SK-N-SH (cell line): ENCODE measurements around the gene NPHS1. TPM values are rescaled to one million over a fixed set of nuclear protein-coding genes. Genes with fewer than 3 reads are reported as not detected.

Experiments
- CTCF ChIA-PET: fragments of 300-600, 350-600 bp; formaldehyde crosslinking; extraction: SDS; loops from one replicate; lab custom pipeline; 2021; lab: Yijun Ruan, JAX
- POLR2A ChIA-PET: fragments of 350-600 bp; sonication (Branson Sonifier 250); formaldehyde crosslinking; extraction: SDS; loops from one replicate; lab custom pipeline; 2020; ENCODE audit warnings: antibody characterized with exemption, inconsistent platforms; lab: Yijun Ruan, JAX
- DNase-seq: peaks from one replicate; pipeline ENCODE4 v3.0.0; 2012
- H2AFZ ChIP-seq: fragments of 200-600 bp; sonication (generic); 2 replicates; pipeline ENCODE4 v1.8.1; 2016; ENCODE audit warnings: antibody characterized with exemption, mild to moderate bottlenecking, low read depth
- H3F3A ChIP-seq: fragments of 200-600 bp; sonication (generic); replicated peaks from 2 replicates; pipeline ENCODE3; 2016; ENCODE audit warnings: antibody characterized with exemption, mild to moderate bottlenecking; ENCODE audit not compliant: insufficient read depth
- H3K27ac ChIP-seq, 2 experiments: fragments of 200-500 bp in 1 of 2; fragments of 200-600 bp in 1 of 2; sonication (Bioruptor generic) in 1 of 2; sonication (generic), shearing (Covaris generic) in 1 of 2; 2 replicates each; pipeline versions ENCODE4 v1.5.1 to v1.6.1; 2014 to 2016; ENCODE audit warnings: low read depth in 2 of 2, inconsistent platforms in 1 of 2, low read length in 1 of 2, mild to moderate bottlenecking in 1 of 2, mixed read lengths in 1 of 2
- H3K27me3 ChIP-seq: fragments of 200-600 bp; sonication (generic), shearing (Covaris generic); 2 replicates; pipeline ENCODE4 v1.6.1; 2016; ENCODE audit warnings: mixed run types; ENCODE audit not compliant: insufficient read depth
- H3K36me3 ChIP-seq, 2 experiments: fragments of 200-500 bp in 1 of 2; fragments of 200-600 bp in 1 of 2; sonication (Bioruptor generic) in 1 of 2; sonication (generic) in 1 of 2; replicated peaks in 1 of 2; 2 replicates each; pipeline versions ENCODE3 to v1.5.1; 2014 to 2016; ENCODE audit warnings: low read length in 1 of 2, mild to moderate bottlenecking in 1 of 2; ENCODE audit not compliant: insufficient read depth in 2 of 2, control insufficient read depth in 1 of 2
- H3K4me1 ChIP-seq, 2 experiments: fragments of 200-500 bp in 1 of 2; fragments of 200-600 bp in 1 of 2; sonication (Bioruptor generic) in 1 of 2; sonication (generic), shearing (Covaris generic) in 1 of 2; 2 replicates each; pipeline versions ENCODE4 v1.5.1 to v1.6.1; 2014 to 2016; ENCODE audit warnings: low read depth in 1 of 2, low read length in 1 of 2, mixed run types in 1 of 2; ENCODE audit not compliant: insufficient read depth in 2 of 2, control insufficient read depth in 1 of 2
- H3K4me2 ChIP-seq: fragments of 200-600 bp; sonication (generic), shearing (Covaris generic); 2 replicates; pipeline ENCODE4 v1.6.1; 2017; ENCODE audit warnings: mixed run types
- H3K4me3 ChIP-seq, 2 experiments: fragments of 200-500 bp in 1 of 2; fragments of 200-600 bp in 1 of 2; sonication (Bioruptor generic) in 1 of 2; sonication (generic), shearing (Covaris generic) in 1 of 2; 2 replicates each; pipeline versions ENCODE4 v1.5.1 to v1.8.1; 2014 to 2016; ENCODE audit warnings: low read depth in 2 of 2, inconsistent platforms in 1 of 2, low read length in 1 of 2, mild to moderate bottlenecking in 1 of 2, mixed read lengths in 1 of 2, moderate library complexity in 1 of 2
- H3K79me2 ChIP-seq: fragments of 200-600 bp; sonication (generic); 2 replicates; pipeline ENCODE4 v1.8.1; 2017; ENCODE audit warnings: mild to moderate bottlenecking; ENCODE audit not compliant: insufficient read depth
- H3K9ac ChIP-seq: fragments of 200-600 bp; sonication (generic); 2 replicates; pipeline ENCODE4 v1.6.1; 2017; ENCODE audit warnings: mixed run types
- H3K9me2 ChIP-seq: fragments of 200-600 bp; sonication (generic); 2 replicates; pipeline ENCODE4 v1.6.1; 2017; ENCODE audit warnings: mixed run types
- H3K9me3 ChIP-seq: fragments of 200-600 bp; sonication (generic); 2 replicates; pipeline ENCODE4 v1.6.1; 2017; ENCODE audit warnings: mixed run types, mild to moderate bottlenecking, moderate library complexity
- H4K20me1 ChIP-seq: fragments of 200-600 bp; sonication (generic); 2 replicates; pipeline ENCODE4 v1.6.1; 2017; ENCODE audit warnings: mild to moderate bottlenecking, mixed run types; ENCODE audit not compliant: insufficient read depth
- CHD2 ChIP-seq: fragments of 150-350 bp; IDR thresholded peaks from 2 replicates; pipeline ENCODE4 v1.6.1; 2018; ENCODE audit warnings: low read length; ENCODE audit not compliant: partially characterized antibody
- EZH2phosphoT487 ChIP-seq: fragments of 200-600 bp; sonication (generic); IDR thresholded peaks from 2 replicates; pipeline ENCODE4 v1.6.1; 2017; ENCODE audit warnings: low read depth, mixed run types, mild to moderate bottlenecking, antibody characterized with exemption, moderate library complexity, borderline replicate concordance
- FOSL2 ChIP-seq: IDR thresholded peaks from 2 replicates; pipeline ENCODE4 v1.4.0; 2012; ENCODE audit warnings: low read depth, mild to moderate bottlenecking, moderate library complexity, borderline replicate concordance
- FOXJ3 ChIP-seq: sonication (generic); formaldehyde crosslinking; IDR thresholded peaks from 2 replicates; pipeline ENCODE4 v1.5.1; 2020; ENCODE audit warnings: mild to moderate bottlenecking, missing genetic modification reagents
- MXI1 ChIP-seq: IDR thresholded peaks from 2 replicates; pipeline ENCODE4 v1.6.1; 2012; ENCODE audit warnings: mild to moderate bottlenecking, low read depth, low read length, improper control_type of control experiment
- NFIC ChIP-seq: IDR thresholded peaks from 2 replicates; pipeline ENCODE4 v1.4.0; 2012; ENCODE audit warnings: borderline replicate concordance
- NRF1 ChIP-seq: IDR thresholded peaks from 2 replicates; pipeline ENCODE4 v1.6.1; 2012; ENCODE audit warnings: low read depth, mild to moderate bottlenecking, low read length
- REST ChIP-seq: IDR thresholded peaks from 2 replicates; pipeline ENCODE4 v1.6.1; 2012; ENCODE audit warnings: mild to moderate bottlenecking, low read depth, low read length, moderate library complexity
- TAF1 ChIP-seq: IDR thresholded peaks from 2 replicates; pipeline ENCODE4 v1.6.1; 2012; ENCODE audit warnings: low read depth, mild to moderate bottlenecking, low read length, moderate library complexity, borderline replicate concordance
- TCF12 ChIP-seq: IDR thresholded peaks from 2 replicates; pipeline ENCODE4 v1.4.0; 2012
- YY1 ChIP-seq: IDR thresholded peaks from 2 replicates; pipeline ENCODE4 v1.4.0; 2012; ENCODE audit warnings: low read depth, mild to moderate bottlenecking
- WGBS: methylation state at CpG from one replicate; pipeline ENCODE4 v1.1.6; 2017; ENCODE audit warnings: low lambda C conversion rate; 5-methylcytosine and 5-hydroxymethylcytosine counted together
- polyA plus RNA-seq, 3 experiments: library from polyadenylated mRNA; depleted of rRNA; stranded (reverse); fragments of >200 nt; gene quantifications; 2 replicates each; pipeline ENCODE4 v1.2.3, GENCODE V29; 2012
- TF ChIP-seq, protein P1 (sequence below): IDR thresholded peaks from 2 replicates; pipeline ENCODE4 v1.4.0; 2012; ENCODE audit warnings: low read depth, borderline replicate concordance

NPHS1 gene
- polyA plus RNA-seq, 1 of the 3 experiments (the other 2 are of a cell fraction) = not detected

- Histone ChIP-seq H3K9me3 (no peaks in the 10 kb centered on the region), H3K4me3 (peak overlapping the region; percentile 69 to 100), H3F3A (peaks cover 10% of the 10 kb centered on the region), H3K4me1 (peaks cover 8 to 22% of the 10 kb centered on the region in 2 experiments; a peak in 3 of 4 replicates), H4K20me1 (no peaks in the 10 kb centered on the region), H3K36me3 (peaks cover 0 to 3% of the 10 kb centered on the region in 2 experiments), H3K4me2 (peak overlapping the region; percentile 100), H3K79me2 (peaks cover 11% of the 10 kb centered on the region; the same call in 1 of the 2 replicates), H3K27ac (no peak overlapping the region; a peak in 1 of 4 replicates), H3K9ac (peak overlapping the region; percentile 83), H3K9me2 (no peaks in the 10 kb centered on the region), H3K27me3 (no peaks in the 10 kb centered on the region), H2AFZ (peak overlapping the region; percentile 94)
- TF ChIP-seq YY1 (no peak), REST (no peak), FOSL2 (no peak), TAF1 (no peak), NRF1 (no peak), MXI1 (no peak), TCF12 (no peak), EZH2phosphoT487 (no peak), CHD2 (no peak), FOXJ3 (CRISPR knock-in tag) (no peak), NFIC (no peak)
- TF ChIP-seq, protein P1, sequence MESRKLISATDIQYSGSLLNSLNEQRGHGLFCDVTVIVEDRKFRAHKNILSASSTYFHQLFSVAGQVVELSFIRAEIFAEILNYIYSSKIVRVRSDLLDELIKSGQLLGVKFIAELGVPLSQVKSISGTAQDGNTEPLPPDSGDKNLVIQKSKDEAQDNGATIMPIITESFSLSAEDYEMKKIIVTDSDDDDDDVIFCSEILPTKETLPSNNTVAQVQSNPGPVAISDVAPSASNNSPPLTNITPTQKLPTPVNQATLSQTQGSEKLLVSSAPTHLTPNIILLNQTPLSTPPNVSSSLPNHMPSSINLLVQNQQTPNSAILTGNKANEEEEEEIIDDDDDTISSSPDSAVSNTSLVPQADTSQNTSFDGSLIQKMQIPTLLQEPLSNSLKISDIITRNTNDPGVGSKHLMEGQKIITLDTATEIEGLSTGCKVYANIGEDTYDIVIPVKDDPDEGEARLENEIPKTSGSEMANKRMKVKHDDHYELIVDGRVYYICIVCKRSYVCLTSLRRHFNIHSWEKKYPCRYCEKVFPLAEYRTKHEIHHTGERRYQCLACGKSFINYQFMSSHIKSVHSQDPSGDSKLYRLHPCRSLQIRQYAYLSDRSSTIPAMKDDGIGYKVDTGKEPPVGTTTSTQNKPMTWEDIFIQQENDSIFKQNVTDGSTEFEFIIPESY = no peak
- CTCF ChIA-PET = interaction anchor here (1.2 to 3.0 kb wide), 2 partner anchors 17 to 34 kb away, joined by 5 to 11 read pairs; no protein-coding TSS in a partner anchor
- POLR2A ChIA-PET = interaction anchor here (0.6 kb wide), 1 partner anchor 113 kb away, joined by 3 read pairs; no protein-coding TSS in a partner anchor
- no peak for DNase-seq
- 76% methylated on average over 13 of the region's 17 CpGs for WGBS
Observed at GRCh38 chr19:35898499-35898809, 46.1 kb upstream of the NPHS1 start.
